GM10847 (cell line): ENCODE results near the gene GSTA4.

Source experiments
- POLR2A ChIP-seq: IDR thresholded peaks from 2 replicates; pipeline ENCODE4 v1.6.1; 2011; ENCODE audit not compliant: insufficient read length; ENCODE audit errors: extremely low read depth

The GSTA4 gene

GRCh38 chr6:53020005-53020744 is 25.1 kb upstream of the GSTA4 start:
- TF ChIP-seq POLR2A = no peak

- no peak for TF ChIP-seq POLR2A
These were observed 23.4 kb upstream of the GSTA4 start for GRCh38 chr6:53018446-53018845.

GRCh38 chr6:53015486-53015885 is 20.4 kb upstream of the GSTA4 start:
- TF ChIP-seq POLR2A = no peak

GRCh38 chr6:53014744-53015143 is 19.7 kb upstream of the GSTA4 start:
- no peak for TF ChIP-seq POLR2A

GRCh38 chr6:53014063-53014462 is 19.0 kb upstream of the GSTA4 start:
- TF ChIP-seq POLR2A = no peak

- TF ChIP-seq POLR2A = no peak
These were observed 16.9 kb upstream of the GSTA4 start for GRCh38 chr6:53011979-53012378.

- no peak for TF ChIP-seq POLR2A
These were observed 15.4 kb upstream of the GSTA4 start for GRCh38 chr6:53010504-53010903.

GRCh38 chr6:53009511-53009910 is 14.4 kb upstream of the GSTA4 start:
- no peak for TF ChIP-seq POLR2A

GRCh38 chr6:53009056-53009455 is 14.0 kb upstream of the GSTA4 start:
- no peak for TF ChIP-seq POLR2A

- TF ChIP-seq POLR2A = no peak
These were observed 10.7 kb upstream of the GSTA4 start for GRCh38 chr6:53005663-53006250.

GRCh38 chr6:52999456-52999855 is 4.4 kb upstream of the GSTA4 start:
- TF ChIP-seq POLR2A = no peak

- TF ChIP-seq POLR2A = no peak
These were observed 3.5 kb upstream of the GSTA4 start for GRCh38 chr6:52998603-52999002.

- no peak for TF ChIP-seq POLR2A
These were observed 995 bp upstream of the GSTA4 start for GRCh38 chr6:52995913-52996645.

- no peak for TF ChIP-seq POLR2A
These were observed 320 bp downstream of the GSTA4 start for GRCh38 chr6:52994839-52995088.

GRCh38 chr6:52994031-52994838 is 849 bp downstream of the GSTA4 start:
- TF ChIP-seq POLR2A = no peak
